Motor neuron (in vitro differentiated cells): ENCODE results near the gene GSTM5. TPM values are rescaled to one million over a fixed set of nuclear protein-coding genes. Genes with fewer than 3 reads are reported as not detected.
"Not testable (repeated sequence)": the region's sequence is repeated elsewhere in the genome, so short reads cannot be mapped to it uniquely, and the experiment has no call there.

Source experiments
- ATAC-seq, 8 experiments: fragments of 200-7000 bp; cut with Tn5 transposase; replicated peaks in 6 of 8; 2 replicates each; pipeline ENCODE4 v1.8.0; 2021; ENCODE audit warnings: mild to moderate bottlenecking in 8 of 8, moderate library complexity in 8 of 8
- H3K27ac ChIP-seq, 2 donors: fragments of 250-450 bp; sonication (Bioruptor Pico); 2 replicates each; pipeline ENCODE4 v1.9.0; 2021; ENCODE audit warnings: antibody characterized with exemption in 2 of 2, mild to moderate bottlenecking in 2 of 2, moderate library complexity in 1 of 2
- H3K4me1 ChIP-seq, 2 donors: fragments of 250-450 bp; sonication (Bioruptor Pico); replicated peaks in 1 of 2; 2 replicates each; pipeline ENCODE4 v1.6.1; 2021; ENCODE audit warnings: antibody characterized with exemption in 2 of 2, mild to moderate bottlenecking in 2 of 2, moderate library complexity in 1 of 2
- H3K4me3 ChIP-seq, 5 donors: fragments of 250-450 bp; sonication (Bioruptor Pico); 2 replicates each; pipeline ENCODE4 v1.9.0; 2021; ENCODE audit warnings: antibody characterized with exemption in 5 of 5, mild to moderate bottlenecking in 5 of 5, moderate library complexity in 4 of 5
- WGBS, 10 experiments: fragments of 450-650 bp; shearing (Covaris generic); methylation state at CpG; one replicate each; pipeline ENCODE4 v1.0.0; 2022; 5-methylcytosine and 5-hydroxymethylcytosine counted together
- in situ Hi-C, 9 experiments: fragments of 400-800 bp; cut with MboI; loops; one replicate each; pipeline ENCODE4 v1.15.0; 2021; ENCODE audit warnings: low sequenced_read_pairs in 9 of 9, low pct_unique_long_range_greater_than_20kb in 2 of 9; ENCODE audit not compliant: unreplicated experiment in 9 of 9
- total RNA-seq, 8 experiments: library from RNA; unstranded; fragments of 300-600 nt; gene quantifications; 2 replicates each; pipeline versions ENCODE4 v1.2.3 to v1.2.4, GENCODE V29; 2022

Gene GSTM5
- total RNA-seq, 8 experiments from 2014 or later: 0.05 to 2.9 (median 0.82) TPM; not detected in 1

- H3K4me1 ChIP-seq, H3K27ac ChIP-seq, ATAC-seq, H3K4me3 ChIP-seq: not testable (repeated sequence)
- in situ Hi-C loops: loop anchor here in 1 of 9 experiments (25.0 kb wide), 1 partner anchor 111 kb away; no protein-coding TSS in a partner anchor
- WGBS, 10 experiments: no CpG with 5 or more reads among the region's 10 CpGs
Measured at GRCh38 chr1:109748311-109748710, 36.3 kb downstream of the GSTM5 start.

- ATAC-seq: no peak
Measured at GRCh38 chr1:109749221-109749620, 37.2 kb downstream of the GSTM5 start.

GRCh38 chr1:109750241-109750882 is 38.3 kb downstream of the GSTM5 start:
- 67 to 93% (median 75%) methylated on average over 2 to 9 of the region's 11 CpGs; no CpG with 5 or more reads in 1 of the 10 experiments for whole genome bisulfite sequencing, 10 experiments
- no peak overlapping the region for H3K4me3 ChIP-seq
- no peak for ATAC-seq
- no peak overlapping the region for H3K27ac ChIP-seq
- H3K4me1 ChIP-seq: no peaks in the 10 kb centered on the region
- in situ Hi-C loops: loop anchor here in 3 of 9 experiments (25.0 kb wide), 3 partner anchors 88 to 213 kb away; partner anchors contain the start of genes GNAI3 (in 2 of the 3), GPR61 (in 2 of the 3), GSTM2 (in 1 of the 3) and GSTM4 (in 1 of the 3)

More at GRCh38 chr1:109749221-109749620, 37.2 kb downstream of the GSTM5 start:
- in situ Hi-C loops: loop anchor here in 1 of 9 experiments (25.0 kb wide), 1 partner anchor 112 kb away; no protein-coding TSS in a partner anchor
- no peak overlapping the region for H3K4me3 ChIP-seq
- no peak overlapping the region for H3K27ac ChIP-seq
- H3K4me1 ChIP-seq: no peaks in the 10 kb centered on the region

GRCh38 chr1:109750920-109751319 is 38.9 kb downstream of the GSTM5 start:
- Histone ChIP-seq H3K27ac (no peak overlapping the region), H3K4me1 (no peaks in the 10 kb centered on the region), H3K4me3 (no peak overlapping the region)
- in situ Hi-C loops: loop anchor here in 3 of 9 experiments (25.0 kb wide), 3 partner anchors 89 to 214 kb away; partner anchors contain the start of genes GNAI3 (in 2 of the 3), GPR61 (in 2 of the 3), GSTM2 (in 1 of the 3) and GSTM4 (in 1 of the 3)
- ATAC-seq: no peak
- 60 to 100% (median 78%) methylated on average over 1 to 6 of the region's 6 CpGs; no CpG with 5 or more reads in 5 of the 10 experiments for WGBS, 10 experiments

GRCh38 chr1:109751531-109752260 is 39.6 kb downstream of the GSTM5 start:
- no peak for ATAC-seq
- WGBS, 10 experiments: 55 to 80% (median 69%) methylated on average over 1 to 11 of the region's 12 CpGs; no CpG with 5 or more reads in 2 of the 10 experiments
- no peak overlapping the region for H3K27ac ChIP-seq

GRCh38 chr1:109754738-109755137 is 42.7 kb downstream of the GSTM5 start:
- Histone ChIP-seq H3K4me3 (no peak overlapping the region), H3K27ac (no peak overlapping the region), H3K4me1 (no peaks in the 10 kb centered on the region)
- WGBS, 10 experiments: 36 to 100% (median 89%) methylated on average over 1 to 2 of the region's 2 CpGs; no CpG with 5 or more reads in 1 of the 10 experiments
- in situ Hi-C loops: loop anchor here in 3 of 9 experiments (25.0 kb wide), 3 partner anchors 92 to 217 kb away; partner anchors contain the start of genes GNAI3 (in 2 of the 3), GPR61 (in 2 of the 3), GSTM2 (in 1 of the 3) and GSTM4 (in 1 of the 3)
- no peak for ATAC-seq

More at GRCh38 chr1:109751531-109752260, 39.6 kb downstream of the GSTM5 start:
- H3K4me1 ChIP-seq: no peaks in the 10 kb centered on the region
- in situ Hi-C loops: loop anchor here in 3 of 9 experiments (25.0 kb wide), 3 partner anchors 89 to 214 kb away; partner anchors contain the start of genes GNAI3 (in 2 of the 3), GPR61 (in 2 of the 3), GSTM2 (in 1 of the 3) and GSTM4 (in 1 of the 3)
- no peak overlapping the region for H3K4me3 ChIP-seq

- not testable (repeated sequence) for H3K4me1 ChIP-seq, H3K27ac ChIP-seq, H3K4me3 ChIP-seq, ATAC-seq
- in situ Hi-C loops: loop anchor here in 3 of 9 experiments (25.0 kb wide), 3 partner anchors 94 to 219 kb away; partner anchors contain the start of genes GNAI3 (in 2 of the 3), GPR61 (in 2 of the 3), GSTM2 (in 1 of the 3) and GSTM4 (in 1 of the 3)
- 60 to 100% (median 88%) methylated on average over 1 to 5 of the region's 5 CpGs; no CpG with 5 or more reads in 1 of the 10 experiments for WGBS, 10 experiments
Measured at GRCh38 chr1:109756325-109756724, 44.3 kb downstream of the GSTM5 start.

- H3K27ac ChIP-seq: no peak overlapping the region
- 62 to 100% (median 75%) methylated on average over 1 to 6 of the region's 7 CpGs; no CpG with 5 or more reads in 3 of the 10 experiments for WGBS, 10 experiments
- ATAC-seq: no peak
- in situ Hi-C loops: loop anchor here in 3 of 9 experiments (25.0 kb wide), 3 partner anchors 95 to 220 kb away; partner anchors contain the start of genes GNAI3 (in 2 of the 3), GPR61 (in 2 of the 3), GSTM2 (in 1 of the 3) and GSTM4 (in 1 of the 3)
- no peak overlapping the region for H3K4me3 ChIP-seq
- no peaks in the 10 kb centered on the region for H3K4me1 ChIP-seq
Measured at GRCh38 chr1:109756848-109757521, 44.9 kb downstream of the GSTM5 start.

- 77 to 100% (median 100%) methylated on average over 1 to 6 of the region's 13 CpGs; no CpG with 5 or more reads in 3 of the 10 experiments for WGBS, 10 experiments
- H3K4me3 ChIP-seq: no peak overlapping the region
- no peak overlapping the region for H3K27ac ChIP-seq
- no peaks in the 10 kb centered on the region for H3K4me1 ChIP-seq
- no peak for ATAC-seq
- in situ Hi-C loops: loop anchor here in 3 of 9 experiments (25.0 kb wide), 3 partner anchors 96 to 221 kb away; partner anchors contain the start of genes GNAI3 (in 2 of the 3), GPR61 (in 2 of the 3), GSTM2 (in 1 of the 3) and GSTM4 (in 1 of the 3)
Measured at GRCh38 chr1:109757936-109758786, 46.1 kb downstream of the GSTM5 start.

- 60 to 86% (median 82%) methylated on average over 1 to 7 of the region's 11 CpGs; no CpG with 5 or more reads in 4 of the 10 experiments for WGBS, 10 experiments
- H3K4me3 ChIP-seq: no peak overlapping the region
- in situ Hi-C loops: loop anchor here in 3 of 9 experiments (25.0 kb wide), 3 partner anchors 97 to 222 kb away; partner anchors contain the start of genes GNAI3 (in 2 of the 3), GPR61 (in 2 of the 3), GSTM2 (in 1 of the 3) and GSTM4 (in 1 of the 3)
- no peak overlapping the region for H3K27ac ChIP-seq
- ATAC-seq: no peak
- no peaks in the 10 kb centered on the region for H3K4me1 ChIP-seq
Measured at GRCh38 chr1:109759513-109760334, 47.7 kb downstream of the GSTM5 start.
